ENCODE results near the gene TEAD4.

- TF ChIP-seq, protein P1, sequence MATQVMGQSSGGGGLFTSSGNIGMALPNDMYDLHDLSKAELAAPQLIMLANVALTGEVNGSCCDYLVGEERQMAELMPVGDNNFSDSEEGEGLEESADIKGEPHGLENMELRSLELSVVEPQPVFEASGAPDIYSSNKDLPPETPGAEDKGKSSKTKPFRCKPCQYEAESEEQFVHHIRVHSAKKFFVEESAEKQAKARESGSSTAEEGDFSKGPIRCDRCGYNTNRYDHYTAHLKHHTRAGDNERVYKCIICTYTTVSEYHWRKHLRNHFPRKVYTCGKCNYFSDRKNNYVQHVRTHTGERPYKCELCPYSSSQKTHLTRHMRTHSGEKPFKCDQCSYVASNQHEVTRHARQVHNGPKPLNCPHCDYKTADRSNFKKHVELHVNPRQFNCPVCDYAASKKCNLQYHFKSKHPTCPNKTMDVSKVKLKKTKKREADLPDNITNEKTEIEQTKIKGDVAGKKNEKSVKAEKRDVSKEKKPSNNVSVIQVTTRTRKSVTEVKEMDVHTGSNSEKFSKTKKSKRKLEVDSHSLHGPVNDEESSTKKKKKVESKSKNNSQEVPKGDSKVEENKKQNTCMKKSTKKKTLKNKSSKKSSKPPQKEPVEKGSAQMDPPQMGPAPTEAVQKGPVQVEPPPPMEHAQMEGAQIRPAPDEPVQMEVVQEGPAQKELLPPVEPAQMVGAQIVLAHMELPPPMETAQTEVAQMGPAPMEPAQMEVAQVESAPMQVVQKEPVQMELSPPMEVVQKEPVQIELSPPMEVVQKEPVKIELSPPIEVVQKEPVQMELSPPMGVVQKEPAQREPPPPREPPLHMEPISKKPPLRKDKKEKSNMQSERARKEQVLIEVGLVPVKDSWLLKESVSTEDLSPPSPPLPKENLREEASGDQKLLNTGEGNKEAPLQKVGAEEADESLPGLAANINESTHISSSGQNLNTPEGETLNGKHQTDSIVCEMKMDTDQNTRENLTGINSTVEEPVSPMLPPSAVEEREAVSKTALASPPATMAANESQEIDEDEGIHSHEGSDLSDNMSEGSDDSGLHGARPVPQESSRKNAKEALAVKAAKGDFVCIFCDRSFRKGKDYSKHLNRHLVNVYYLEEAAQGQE (IDR thresholded peaks at IDR 0.05) = no peak
- TF ChIP-seq JUND (IDR thresholded peaks at IDR 0.05) (no peak), CTCF (IDR thresholded peaks at IDR 0.05; ENCODE audit: low read depth, low read length, missing input control) (no peak), RAD21 (IDR thresholded peaks at IDR 0.05) (no peak), YY1 (IDR thresholded peaks at IDR 0.05) (no peak), SP1 (IDR thresholded peaks at IDR 0.05) (no peak), TAF1 (conservative IDR thresholded peaks at IDR 0.05) (no peak)
- TF ChIP-seq, protein P2, sequence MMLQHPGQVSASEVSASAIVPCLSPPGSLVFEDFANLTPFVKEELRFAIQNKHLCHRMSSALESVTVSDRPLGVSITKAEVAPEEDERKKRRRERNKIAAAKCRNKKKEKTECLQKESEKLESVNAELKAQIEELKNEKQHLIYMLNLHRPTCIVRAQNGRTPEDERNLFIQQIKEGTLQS (IDR thresholded peaks at IDR 0.05) = no peak
Measured at GRCh38 chr12:2961705-2962104, 2.5 kb downstream of the TEAD4 start.

All from liver (tissue), 3 donors.